ENCODE data around the gene STRIP1. TPM values are rescaled to one million over a fixed set of nuclear protein-coding genes. Genes with fewer than 3 reads are reported as not detected.

Gene STRIP1
- total and polyA plus RNA-seq, 2 of the 8 experiments (the other 6 are each of a cell fraction or from before 2014, with no cell fraction given): 21.3 to 45.6 TPM

- Histone ChIP-seq H4K5ac (ENCODE audit: insufficient read length, low read depth, low read length) (no peak overlapping the region), H3K14ac (ENCODE audit: insufficient read length) (no peak overlapping the region), H3K36me3 (ENCODE audit: control insufficient read depth in 2 of 4, insufficient read depth in 4 of 4, low read length in 3 of 4) (peaks cover 43 to 73% (median 67%) of the 10 kb centered on the region in 4 experiments), H3K79me1 (ENCODE audit: low read depth, low read length) (no peaks in the 10 kb centered on the region; the same call in 1 of the 2 replicates), H3K4ac (replicated peaks; ENCODE audit: insufficient read length, low read depth, low read length) (no peak overlapping the region), H2AFZ (ENCODE audit: low read length) (no peak overlapping the region), H4K91ac (replicated peaks; ENCODE audit: insufficient read length, low read length) (no peak overlapping the region), H3K4me2 (ENCODE audit: insufficient read depth in 1 of 2, low read depth in 2 of 2, low read length in 2 of 2) (no peak overlapping the region), H2AK5ac (ENCODE audit: low read depth, low read length) (no peak overlapping the region), H4K20me1 (replicated peaks in 1 of 2; ENCODE audit: control insufficient read depth in 1 of 2, insufficient read depth in 2 of 2, low read length in 2 of 2) (peaks cover 3 to 26% of the 10 kb centered on the region in 2 experiments), H3K27me3 (replicated peaks in 1 of 4; ENCODE audit: control insufficient read depth in 3 of 4, extremely low read depth in 1 of 4, insufficient read depth in 3 of 4, low read length in 3 of 4) (no peaks in the 10 kb centered on the region), H3K9ac (replicated peaks in 1 of 4; ENCODE audit: extremely low read depth in 1 of 4, low read depth in 3 of 4, low read length in 3 of 4) (no peak overlapping the region), H3K9me3 (ENCODE audit: insufficient read depth in 2 of 2, low read depth in 1 of 2, low read length in 1 of 2) (no peaks in the 10 kb centered on the region), H3K4me3 (ENCODE audit: extremely low read depth in 1 of 4, insufficient read depth in 2 of 4, low read depth in 3 of 4, low read length in 4 of 4) (no peak overlapping the region), H3K27ac (ENCODE audit: low read depth, low read length) (no peak overlapping the region), H2BK15ac (ENCODE audit: low read length) (no peak overlapping the region), H2BK20ac (ENCODE audit: low read length) (no peak overlapping the region), H3K56ac (replicated peaks; ENCODE audit: insufficient read length, low read depth, low read length) (no peak overlapping the region), H3K79me2 (ENCODE audit: control insufficient read depth in 1 of 2, insufficient read depth in 2 of 2, low read length in 2 of 2) (no peaks in the 10 kb centered on the region), H3K23me2 (ENCODE audit: low read depth, low read length) (no peaks in the 10 kb centered on the region), H2BK12ac (ENCODE audit: low read depth, low read length) (no peak overlapping the region), H4K8ac (ENCODE audit: extremely low read depth, insufficient read depth, low read length) (no peak overlapping the region), H2BK5ac (ENCODE audit: low read depth, low read length) (no peak overlapping the region), H3K18ac (ENCODE audit: extremely low read depth, low read length) (no peak overlapping the region), H3K23ac (ENCODE audit: insufficient read length) (no peak overlapping the region), H2BK120ac (replicated peaks; ENCODE audit: low read depth, low read length) (no peak overlapping the region), H3K4me1 (replicated peaks in 1 of 4; ENCODE audit: control insufficient read depth in 3 of 4, insufficient read depth in 4 of 4, low read length in 3 of 4) (no peaks in the 10 kb centered on the region)
- peak in 1 of 2 experiments; percentile 97 for DNase-seq (ENCODE audit: low read depth in 1 of 2, low spot score in 2 of 2)
- peak; percentile 65 for FAIRE-seq
- TF ChIP-seq RAD21 (IDR thresholded peaks at IDR 0.05 in 1 of 2, conservative IDR thresholded peaks at IDR 0.05 in 1 of 2; ENCODE audit: low read depth in 2 of 2, low read length in 2 of 2) (peak; percentile 91 to 96), KDM4A (IDR thresholded peaks at IDR 0.05; ENCODE audit: low read depth, low read length, severe bottlenecking) (no peak), SP1 (IDR thresholded peaks at IDR 0.05; ENCODE audit: low read depth, low read length) (no peak), BRCA1 (IDR thresholded peaks at IDR 0.05; ENCODE audit: low read depth, low read length) (no peak), KDM5A (IDR thresholded peaks at IDR 0.05; ENCODE audit: low read length) (no peak), CTCF (IDR thresholded peaks at IDR 0.05; ENCODE audit: control extremely low read depth in 1 of 3, insufficient read depth in 1 of 3, low read depth in 1 of 3, low read length in 3 of 3) (peak; percentile 87 to 99 (median 99)), TBP (IDR thresholded peaks at IDR 0.05; ENCODE audit: low read depth, low read length) (no peak), RXRA (IDR thresholded peaks at IDR 0.05; ENCODE audit: insufficient read depth, low read depth, low read length) (no peak), SP2 (IDR thresholded peaks at IDR 0.05; ENCODE audit: low read length) (no peak)
- ChIA-PET POLR2A (ENCODE audit: partially characterized antibody) (interaction anchor here (0.6 to 2.0 kb wide), 5 partner anchors 8 to 405 kb away, joined by 3 to 9 read pairs (median 4); partner anchors contain the start of gene STRIP1), CTCF (ENCODE audit: partially characterized antibody) (interaction anchor here (0.6 to 40.7 kb wide), 24 partner anchors 13 to 1947 kb away, joined by 3 to 1450 read pairs (median 4); partner anchors contain the start of genes AHCYL1, ALX3, SLC6A17 and STRIP1)
- 86% methylated on average over 16 of the region's 16 CpGs; no CpG with 5 or more reads in 1 of the 2 experiments for WGBS, 2 experiments (ENCODE audit: extremely low coverage in 1 of 2, insufficient coverage in 1 of 2, insufficient read length in 1 of 2, insufficient replicate concordance in 2 of 2, low coverage in 1 of 2, low lambda C conversion rate in 2 of 2, missing lambda C conversion rate in 1 of 2)
These were observed 19.4 kb downstream of the STRIP1 start for GRCh38 chr1:110053552-110054428.
